GM21825 (cell line): ENCODE data around the gene GJB2.

ENCODE experiments used
- ATAC-seq: cut with Tn5 transposase; IDR thresholded peaks from one replicate; pipeline ENCODE4 v1.9.1; 2021; ENCODE audit warnings: mild to moderate bottlenecking, moderate library complexity; ENCODE audit not compliant: unreplicated experiment

Gene GJB2

GRCh38 chr13:20142927-20143480, 49.7 kb downstream of the GJB2 start:
- ATAC-seq = no peak

GRCh38 chr13:20142023-20142926, 50.5 kb downstream of the GJB2 start:
- no peak for ATAC-seq

- ATAC-seq = no peak
Observed at GRCh38 chr13:20141238-20142022, 51.3 kb downstream of the GJB2 start.

- ATAC-seq = no peak
Observed at GRCh38 chr13:20140487-20140886, 52.3 kb downstream of the GJB2 start.

GRCh38 chr13:20137875-20138274, 54.9 kb downstream of the GJB2 start:
- ATAC-seq = no peak
